CD4-positive, CD25-positive, alpha-beta regulatory T cell (primary cell): ENCODE measurements around the gene CFAP119. TPM values are rescaled to one million over a fixed set of nuclear protein-coding genes. Genes with fewer than 3 reads are reported as not detected.

Source experiments
- ATAC-seq, 2 donors: fragments of 150-1000 bp; cut with Tn5 transposase; one replicate each; pipeline ENCODE4 v1.10.0; 2021; ENCODE audit warnings: low read depth in 2 of 2, moderate number of reproducible peaks in 2 of 2, moderate library complexity in 1 of 2
- DNase-seq, 3 donors: peaks; one replicate each; pipeline versions ENCODE4 v3.0.0 to v3.0.0-alpha.2; 2012 to 2022; ENCODE audit warnings: mixed read lengths in 1 of 3
- H3K27ac ChIP-seq: one replicate; pipeline ENCODE4 v1.7.0; 2013; ENCODE audit warnings: mild to moderate bottlenecking, low read length; ENCODE audit not compliant: insufficient read depth, poor library complexity, severe bottlenecking
- H3K27me3 ChIP-seq: one replicate; pipeline ENCODE4 v1.7.0; 2013; ENCODE audit warnings: low read length; ENCODE audit not compliant: control insufficient read depth, insufficient read depth
- H3K36me3 ChIP-seq: one replicate; pipeline ENCODE4 v1.7.0; 2013; ENCODE audit warnings: mild to moderate bottlenecking, low read length, moderate library complexity; ENCODE audit not compliant: control insufficient read depth, insufficient read depth
- H3K4me1 ChIP-seq: 2 replicates; pipeline ENCODE4 v1.7.0; 2013; ENCODE audit warnings: mild to moderate bottlenecking, low read length; ENCODE audit not compliant: insufficient read depth, control insufficient read depth, poor library complexity, severe bottlenecking
- H3K4me3 ChIP-seq: one replicate; pipeline ENCODE4 v1.7.0; 2013; ENCODE audit warnings: low read depth, mild to moderate bottlenecking, low read length, moderate library complexity
- H3K9me3 ChIP-seq, 2 experiments: 1 replicate in 1 of 2; 2 replicates in 1 of 2; pipeline ENCODE4 v1.7.0; 2013; ENCODE audit warnings: low read length in 2 of 2, mild to moderate bottlenecking in 1 of 2, moderate library complexity in 1 of 2; ENCODE audit not compliant: control insufficient read depth in 2 of 2
- H3K27ac Mint-ChIP-seq, 3 donors: one replicate each; pipeline ENCODE4 v1.8.0; 2020 to 2022; ENCODE audit warnings: mild to moderate bottlenecking in 3 of 3, mixed read lengths in 3 of 3, moderate library complexity in 2 of 3
- H3K27me3 Mint-ChIP-seq: one replicate; pipeline ENCODE4 v1.8.0; 2022; ENCODE audit warnings: mild to moderate bottlenecking, mixed read lengths
- H3K36me3 Mint-ChIP-seq: one replicate; pipeline ENCODE4 v1.8.0; 2020; ENCODE audit warnings: mixed read lengths
- H3K4me1 Mint-ChIP-seq, 4 donors: one replicate each; pipeline ENCODE4 v1.8.0; 2020 to 2022; ENCODE audit warnings: mixed read lengths in 4 of 4, mild to moderate bottlenecking in 1 of 4
- H3K4me3 Mint-ChIP-seq, 4 donors: one replicate each; pipeline ENCODE4 v1.8.0; 2020 to 2022; ENCODE audit warnings: mild to moderate bottlenecking in 4 of 4, mixed read lengths in 4 of 4, moderate library complexity in 3 of 4
- H3K9me3 Mint-ChIP-seq, 7 donors: one replicate each; pipeline ENCODE4 v1.8.0; 2020 to 2022; ENCODE audit warnings: mixed read lengths in 7 of 7, mild to moderate bottlenecking in 3 of 7, moderate library complexity in 2 of 7
- polyA plus RNA-seq, 4 donors: library from polyadenylated mRNA; unstranded; fragments of 300-500 nt; fragmentation: Illumina TruSeq; gene quantifications; one replicate each; pipeline ENCODE4 v1.2.3, GENCODE V29; 2021
- total RNA-seq: library from RNA; stranded (reverse); gene quantifications from one replicate; pipeline ENCODE4 v1.2.3, GENCODE V29; 2022

Gene CFAP119
- total and polyA plus RNA-seq, 5 donors from 2014 or later = 0.23 to 1.8 (median 1.0) TPM; not detected in 1

DNA sequence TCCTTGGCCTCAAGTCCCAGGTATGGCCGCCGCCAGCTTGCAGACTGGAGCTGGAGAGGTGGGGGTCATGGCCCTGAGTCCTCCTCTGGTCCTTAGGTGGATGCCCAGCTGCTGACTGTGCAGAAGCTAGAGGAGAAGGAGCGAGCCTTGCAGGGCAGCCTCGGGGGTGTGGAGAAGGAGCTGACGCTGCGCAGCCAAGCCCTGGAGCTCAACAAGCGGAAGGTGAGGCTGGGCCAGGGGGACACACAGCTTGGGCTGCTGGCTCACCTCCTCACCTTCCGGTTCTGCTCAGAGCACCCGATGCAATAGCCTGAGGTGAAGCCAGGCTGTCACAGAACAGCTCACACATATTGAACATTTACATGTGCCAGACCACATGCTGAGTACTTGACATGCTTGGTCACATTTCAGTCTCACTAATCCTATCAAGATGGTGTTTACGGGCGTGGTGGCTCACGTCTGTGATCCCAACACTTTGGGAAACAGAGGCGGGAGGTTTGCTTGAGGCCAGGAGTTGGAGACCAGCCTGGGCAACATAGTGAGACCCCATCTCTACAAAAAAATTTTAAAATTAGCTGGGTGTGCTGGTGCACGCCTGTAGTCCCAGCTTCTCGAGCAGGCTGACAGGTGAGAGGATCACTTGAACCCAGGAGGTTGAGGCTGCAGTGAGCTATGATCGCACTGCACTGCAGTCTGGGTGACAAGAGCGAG, 7.7 kb upstream of the CFAP119 start:
- peaks cover 88% of the 10 kb centered on the region for H3K36me3 ChIP-seq
- H3K9me3 Mint-ChIP-seq = no peaks in the 10 kb centered on the region
- H3K27me3 Mint-ChIP-seq = no peaks in the 10 kb centered on the region
- no peak overlapping the region for H3K27ac ChIP-seq
- no peak overlapping the region for H3K4me3 ChIP-seq
- no peak overlapping the region for H3K27ac Mint-ChIP-seq
- H3K9me3 ChIP-seq = no peaks in the 10 kb centered on the region
- no peaks in the 10 kb centered on the region for H3K4me1 ChIP-seq
- H3K36me3 Mint-ChIP-seq = peaks cover 40% of the 10 kb centered on the region
- peaks cover 0 to 15% (median 4%) of the 10 kb centered on the region in 4 donors for H3K4me1 Mint-ChIP-seq
- H3K27me3 ChIP-seq = no peaks in the 10 kb centered on the region
- no peak for DNase-seq
- peak overlapping the region in 1 of 4 donors; percentile 35 for H3K4me3 Mint-ChIP-seq
- no peak for ATAC-seq

DNA sequence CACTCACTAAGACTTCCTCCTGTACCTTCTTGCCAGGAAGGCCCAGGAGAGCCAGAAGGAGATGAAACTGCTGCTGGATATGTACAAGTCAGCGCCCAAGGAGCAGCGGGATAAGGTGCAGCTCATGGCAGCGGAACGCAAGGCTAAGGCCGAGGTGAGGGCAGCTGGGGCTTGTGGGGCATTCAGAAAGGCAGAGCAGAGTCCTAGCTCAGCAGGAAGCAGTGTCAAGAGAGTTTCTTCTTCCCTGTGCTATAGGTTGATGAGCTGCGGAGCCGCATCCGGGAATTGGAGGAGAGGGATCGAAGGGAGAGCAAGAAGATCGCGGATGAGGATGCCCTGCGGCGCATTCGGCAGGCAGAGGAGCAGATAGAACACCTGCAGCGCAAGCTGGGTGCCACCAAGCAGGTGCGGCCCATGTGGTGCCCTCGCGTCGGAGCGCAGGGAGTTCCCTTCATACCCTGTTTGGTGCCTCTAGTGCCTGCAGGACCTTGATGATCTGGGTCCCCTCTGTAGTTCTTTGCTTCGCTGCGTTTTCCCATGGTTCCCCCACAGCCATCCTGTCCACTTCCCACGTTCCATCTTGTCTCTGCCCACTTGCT, 6.8 kb upstream of the CFAP119 start:
- ATAC-seq (no peak), DNase-seq (no peak)
- Histone ChIP-seq H3K9me3 (no peaks in the 10 kb centered on the region), H3K36me3 (peaks cover 94% of the 10 kb centered on the region), H3K27me3 (no peaks in the 10 kb centered on the region), H3K4me1 (peaks cover 3% of the 10 kb centered on the region), H3K4me3 (no peak overlapping the region), H3K27ac (no peak overlapping the region)
- no peak overlapping the region for H3K27ac Mint-ChIP-seq
- H3K4me1 Mint-ChIP-seq = peaks cover 0 to 23% (median 7%) of the 10 kb centered on the region in 4 donors
- H3K9me3 Mint-ChIP-seq = no peaks in the 10 kb centered on the region
- H3K4me3 Mint-ChIP-seq = peak overlapping the region in 1 of 4 donors; percentile 35
- no peaks in the 10 kb centered on the region for H3K27me3 Mint-ChIP-seq
- peaks cover 38% of the 10 kb centered on the region for H3K36me3 Mint-ChIP-seq

DNA sequence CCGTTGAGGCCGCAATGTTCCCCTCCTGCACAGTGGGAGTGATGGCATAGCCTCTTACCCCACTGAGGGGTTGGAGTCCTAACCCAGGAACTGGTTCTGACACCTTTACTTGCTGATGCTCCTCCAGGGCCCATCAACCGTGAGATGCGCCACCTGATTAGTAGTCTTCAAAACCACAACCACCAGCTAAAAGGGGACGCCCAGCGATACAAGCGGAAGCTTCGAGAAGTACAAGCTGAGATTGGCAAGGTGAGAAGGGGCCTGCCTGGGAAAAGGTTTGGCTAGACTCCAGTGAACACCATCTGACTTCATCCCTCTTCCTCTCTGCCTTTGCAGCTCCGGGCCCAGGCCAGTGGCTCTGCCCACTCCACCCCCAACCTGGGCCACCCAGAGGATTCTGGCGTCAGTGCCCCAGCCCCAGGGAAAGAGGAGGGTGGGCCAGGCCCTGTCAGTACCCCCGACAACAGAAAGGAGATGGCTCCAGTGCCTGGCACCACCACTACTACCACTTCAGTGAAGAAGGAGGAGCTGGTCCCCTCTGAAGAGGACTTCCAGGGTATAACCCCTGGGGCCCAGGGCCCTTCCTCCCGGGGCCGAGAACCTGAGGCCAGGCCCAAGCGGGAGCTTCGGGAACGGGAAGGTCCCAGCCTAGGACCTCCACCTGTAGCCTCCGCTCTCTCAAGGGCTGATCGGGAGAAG, 6.1 kb upstream of the CFAP119 start:
- Mint-ChIP-seq H3K4me3 (peak overlapping the region in 1 of 4 donors; percentile 3), H3K4me1 (peaks cover 0 to 26% (median 14%) of the 10 kb centered on the region in 4 donors), H3K27me3 (no peaks in the 10 kb centered on the region), H3K36me3 (peaks cover 33% of the 10 kb centered on the region), H3K27ac (no peak overlapping the region), H3K9me3 (no peaks in the 10 kb centered on the region)
- Histone ChIP-seq H3K9me3 (no peaks in the 10 kb centered on the region), H3K4me1 (peaks cover 11% of the 10 kb centered on the region), H3K36me3 (peaks cover 88% of the 10 kb centered on the region), H3K4me3 (no peak overlapping the region), H3K27me3 (no peaks in the 10 kb centered on the region), H3K27ac (no peak overlapping the region)
- no peak for ATAC-seq
- DNase-seq = no peak

DNA sequence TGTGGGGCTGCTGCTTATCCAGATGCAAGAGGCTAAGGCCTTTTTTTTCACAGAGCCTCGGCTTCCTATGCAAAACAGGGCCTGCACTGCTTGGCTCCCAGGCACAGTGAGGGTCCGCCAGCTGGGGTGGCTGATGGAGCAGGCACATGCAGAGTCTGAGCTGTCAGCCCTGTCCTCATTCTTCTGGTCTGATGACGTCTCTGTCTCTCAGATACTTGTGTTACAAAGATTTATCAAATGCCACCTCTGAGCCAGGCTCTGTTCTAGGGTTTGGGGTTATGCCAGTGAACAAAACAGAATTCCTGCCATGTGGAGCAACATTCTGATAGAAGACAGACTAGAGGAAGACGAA, 5.0 kb upstream of the CFAP119 start:
- Mint-ChIP-seq H3K36me3 (peaks cover 25% of the 10 kb centered on the region), H3K27me3 (no peaks in the 10 kb centered on the region), H3K4me3 (peak overlapping the region in 1 of 4 donors; percentile 3), H3K9me3 (no peaks in the 10 kb centered on the region), H3K4me1 (peaks cover 0 to 28% (median 19%) of the 10 kb centered on the region in 4 donors), H3K27ac (no peak overlapping the region)
- Histone ChIP-seq H3K36me3 (peaks cover 78% of the 10 kb centered on the region), H3K4me3 (no peak overlapping the region), H3K27ac (no peak overlapping the region), H3K9me3 (no peaks in the 10 kb centered on the region), H3K4me1 (peaks cover 17% of the 10 kb centered on the region), H3K27me3 (no peaks in the 10 kb centered on the region)
- ATAC-seq (no peak), DNase-seq (no peak)

DNA sequence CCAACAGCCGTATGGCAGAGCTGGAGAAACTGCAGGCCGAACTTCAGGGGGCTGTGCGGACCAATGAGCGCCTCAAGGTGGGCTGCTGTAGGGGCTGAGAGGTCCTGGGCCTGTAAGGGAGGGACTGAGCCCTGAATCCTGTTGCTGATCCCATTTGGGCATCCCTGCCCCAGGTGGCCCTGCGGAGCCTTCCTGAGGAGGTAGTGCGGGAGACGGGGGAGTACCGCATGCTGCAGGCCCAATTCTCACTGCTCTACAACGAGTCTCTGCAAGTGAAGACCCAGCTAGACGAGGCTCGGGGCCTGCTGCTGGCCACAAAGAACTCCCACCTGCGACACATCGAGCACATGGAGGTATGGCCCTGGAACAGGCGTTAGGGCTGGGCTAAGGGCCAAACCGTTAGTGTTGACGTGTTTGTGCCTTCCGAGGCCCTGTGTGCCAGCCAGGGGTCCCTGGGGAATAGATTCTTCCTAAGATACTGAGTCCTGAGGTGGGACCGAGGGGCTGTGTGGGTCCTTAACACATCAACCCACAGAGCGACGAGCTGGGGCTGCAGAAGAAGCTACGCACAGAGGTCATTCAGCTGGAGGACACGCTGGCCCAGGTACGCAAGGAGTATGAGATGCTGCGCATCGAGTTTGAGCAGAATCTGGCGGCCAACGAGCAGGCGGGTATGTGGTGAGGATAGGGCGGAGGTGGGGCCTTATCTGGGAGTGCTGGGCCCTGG, 4.5 kb upstream of the CFAP119 start:
- Mint-ChIP-seq H3K4me1 (peaks cover 0 to 30% (median 20%) of the 10 kb centered on the region in 4 donors), H3K27ac (no peak overlapping the region), H3K9me3 (no peaks in the 10 kb centered on the region), H3K4me3 (peak overlapping the region in 1 of 4 donors; percentile 80), H3K27me3 (no peaks in the 10 kb centered on the region), H3K36me3 (peaks cover 25% of the 10 kb centered on the region)
- DNase-seq (no peak), ATAC-seq (no peak)
- Histone ChIP-seq H3K27ac (no peak overlapping the region), H3K4me1 (peaks cover 18% of the 10 kb centered on the region), H3K4me3 (no peak overlapping the region), H3K9me3 (no peaks in the 10 kb centered on the region), H3K27me3 (no peaks in the 10 kb centered on the region), H3K36me3 (peaks cover 73% of the 10 kb centered on the region)

DNA sequence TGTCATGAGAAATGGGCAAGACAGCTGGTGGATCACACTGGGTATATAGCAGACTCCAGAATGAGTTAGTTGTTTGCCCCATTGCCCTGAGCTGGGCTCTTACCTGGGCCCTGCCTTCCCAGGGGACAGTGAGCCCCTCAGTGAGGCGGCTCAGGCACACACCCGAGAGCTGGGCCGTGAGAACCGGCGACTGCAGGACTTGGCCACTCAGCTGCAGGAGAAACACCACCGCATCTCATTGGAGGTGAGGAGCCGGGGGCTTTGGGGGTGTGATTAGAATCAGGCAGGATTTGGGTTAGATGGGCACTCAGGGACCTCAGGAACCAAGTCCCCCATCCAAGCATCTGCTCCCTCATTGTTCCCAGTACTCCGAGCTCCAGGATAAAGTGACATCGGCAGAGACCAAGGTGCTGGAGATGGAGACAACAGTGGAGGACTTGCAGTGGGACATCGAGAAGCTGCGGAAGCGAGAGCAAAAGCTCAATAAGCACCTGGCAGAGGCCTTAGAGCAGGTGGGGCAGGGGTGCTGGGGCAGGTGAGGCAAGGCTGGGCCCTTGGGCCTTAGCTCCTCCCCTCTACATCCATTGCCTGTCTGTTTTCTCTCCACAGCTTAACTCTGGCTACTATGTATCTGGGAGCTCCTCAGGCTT, 3.1 kb upstream of the CFAP119 start:
- DNase-seq = no peak
- no peaks in the 10 kb centered on the region for H3K9me3 ChIP-seq
- H3K9me3 Mint-ChIP-seq = no peaks in the 10 kb centered on the region
- no peak overlapping the region for H3K27ac ChIP-seq
- H3K36me3 ChIP-seq = peaks cover 63% of the 10 kb centered on the region
- peak overlapping the region in 1 of 3 donors; percentile 25 for H3K27ac Mint-ChIP-seq
- ATAC-seq = no peak
- H3K27me3 Mint-ChIP-seq = no peaks in the 10 kb centered on the region
- peaks cover 25% of the 10 kb centered on the region for H3K36me3 Mint-ChIP-seq
- peaks cover 0 to 38% (median 27%) of the 10 kb centered on the region in 4 donors for H3K4me1 Mint-ChIP-seq
- no peak overlapping the region for H3K4me3 ChIP-seq
- H3K4me1 ChIP-seq = peaks cover 25% of the 10 kb centered on the region
- H3K4me3 Mint-ChIP-seq = peak overlapping the region in 1 of 4 donors; percentile 80
- no peaks in the 10 kb centered on the region for H3K27me3 ChIP-seq

DNA sequence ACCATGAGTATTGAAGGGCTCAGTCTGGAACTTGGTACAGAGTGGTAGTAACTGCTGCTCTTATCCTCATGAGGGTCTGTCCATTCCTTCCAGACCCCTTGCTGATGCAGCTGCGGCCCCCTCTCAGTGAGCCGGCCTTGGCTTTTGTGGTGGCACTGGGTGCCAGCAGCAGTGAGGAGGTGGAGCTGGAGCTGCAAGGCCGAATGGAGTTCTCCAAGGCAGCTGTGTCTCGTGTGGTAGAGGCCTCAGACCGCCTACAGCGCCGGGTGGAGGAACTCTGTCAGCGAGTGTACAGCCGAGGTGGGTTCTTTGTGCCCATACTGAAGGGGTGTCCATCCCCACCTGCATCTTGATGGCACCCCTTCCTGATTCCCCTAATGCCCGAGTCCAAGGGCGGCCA, 2.2 kb upstream of the CFAP119 start:
- H3K27ac Mint-ChIP-seq = peak overlapping the region in 1 of 3 donors; percentile 37
- no peaks in the 10 kb centered on the region for H3K27me3 Mint-ChIP-seq
- DNase-seq = no peak
- H3K9me3 Mint-ChIP-seq = no peaks in the 10 kb centered on the region
- Histone ChIP-seq H3K9me3 (no peaks in the 10 kb centered on the region), H3K27me3 (no peaks in the 10 kb centered on the region), H3K36me3 (peaks cover 54% of the 10 kb centered on the region), H3K4me3 (no peak overlapping the region), H3K27ac (no peak overlapping the region), H3K4me1 (peaks cover 25% of the 10 kb centered on the region)
- peak overlapping the region; percentile 87 to 99 (median 97) for H3K4me3 Mint-ChIP-seq
- no peak for ATAC-seq
- H3K4me1 Mint-ChIP-seq = peaks cover 0 to 38% (median 27%) of the 10 kb centered on the region in 4 donors
- H3K36me3 Mint-ChIP-seq = peaks cover 20% of the 10 kb centered on the region
